ENCODE data around the gene DPP3. TPM values are rescaled to one million over a fixed set of nuclear protein-coding genes. Genes with fewer than 3 reads are reported as not detected.
"Not testable (repeated sequence)": the region's sequence is repeated elsewhere in the genome, so short reads cannot be mapped to it uniquely, and the experiment has no call there.

Gene DPP3
- total RNA-seq, 1 experiment from 2014 or later = 156 TPM

GRCh38 chr11:66510990-66511339 is 30.7 kb downstream of the DPP3 start:
- no peaks in the 10 kb centered on the region for H3K27me3 ChIP-seq (ENCODE audit: control insufficient read depth, insufficient read depth, low read length)
- DNase-seq = peak; percentile 55
- H3K4me3 ChIP-seq (ENCODE audit: insufficient read depth, low read depth, low read length) = peak overlapping the region; percentile 60
- H3K36me3 ChIP-seq (replicated peaks; ENCODE audit: control insufficient read depth, insufficient read depth, low read length) = peaks cover 2% of the 10 kb centered on the region; the same call in 1 of the 2 replicates

DNA sequence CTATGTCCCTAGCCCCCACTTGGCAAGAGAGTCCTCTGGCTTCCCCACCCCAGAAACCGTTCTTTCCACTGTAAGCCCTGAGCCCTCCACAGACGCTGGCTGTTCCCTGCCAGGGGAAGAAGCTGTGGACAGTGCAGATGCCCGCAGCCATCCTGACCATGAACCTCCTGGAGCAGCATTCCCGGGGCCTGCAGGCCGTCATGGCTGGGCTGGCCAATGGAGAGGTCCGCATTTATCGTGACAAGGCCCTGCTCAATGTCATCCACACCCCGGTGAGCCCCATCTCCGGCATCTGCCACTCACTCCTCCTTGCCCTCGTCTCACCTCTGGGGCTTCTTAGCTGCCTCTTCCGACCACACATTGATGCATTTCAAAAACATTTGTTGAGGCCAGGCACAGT is 43.4 kb downstream of the DPP3 start:
- no peaks in the 10 kb centered on the region for H3K27me3 ChIP-seq (ENCODE audit: control insufficient read depth, insufficient read depth, low read length)
- no peak for DNase-seq
- peaks cover 7% of the 10 kb centered on the region for H3K36me3 ChIP-seq (replicated peaks; ENCODE audit: control insufficient read depth, insufficient read depth, low read length)
- no peak overlapping the region for H3K4me3 ChIP-seq (ENCODE audit: insufficient read depth, low read depth, low read length)

- no peak overlapping the region for H3K4me3 ChIP-seq (ENCODE audit: insufficient read depth, low read depth, low read length)
- no peaks in the 10 kb centered on the region for H3K27me3 ChIP-seq (ENCODE audit: control insufficient read depth, insufficient read depth, low read length)
- DNase-seq = no peak
- peaks cover 6% of the 10 kb centered on the region for H3K36me3 ChIP-seq (replicated peaks; ENCODE audit: control insufficient read depth, insufficient read depth, low read length)
These were observed 44.2 kb downstream of the DPP3 start for GRCh38 chr11:66524304-66525040.

- peak; percentile 76 for DNase-seq
- no peak overlapping the region for H3K4me3 ChIP-seq (ENCODE audit: insufficient read depth, low read depth, low read length)
- no peaks in the 10 kb centered on the region; the same call in 1 of the 2 replicates for H3K36me3 ChIP-seq (replicated peaks; ENCODE audit: control insufficient read depth, insufficient read depth, low read length)
- no peaks in the 10 kb centered on the region for H3K27me3 ChIP-seq (ENCODE audit: control insufficient read depth, insufficient read depth, low read length)
These were observed 48.8 kb downstream of the DPP3 start for GRCh38 chr11:66529069-66529468.

DNA sequence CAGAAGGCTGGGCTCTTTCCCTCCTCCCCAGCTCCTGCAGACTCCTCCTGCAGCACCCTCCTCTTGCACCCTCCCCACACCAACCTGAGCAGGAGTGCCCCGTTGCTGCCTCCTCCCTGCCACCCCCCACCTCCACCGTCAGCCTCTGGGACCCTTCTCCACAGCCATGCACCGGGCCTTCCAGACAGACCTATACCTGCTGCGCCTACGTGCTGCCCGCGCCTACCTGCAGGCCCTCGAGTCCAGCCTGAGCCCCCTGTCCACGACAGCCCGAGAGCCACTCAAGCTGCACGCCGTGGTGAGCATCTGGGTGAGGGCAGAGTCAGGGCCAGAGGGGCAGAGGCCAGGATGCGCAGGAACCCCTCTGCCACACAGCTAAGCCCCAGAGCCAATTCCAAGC is 49.4 kb downstream of the DPP3 start:
- H3K4me3 ChIP-seq (ENCODE audit: insufficient read depth, low read depth, low read length) = no peak overlapping the region
- H3K36me3 ChIP-seq (replicated peaks; ENCODE audit: control insufficient read depth, insufficient read depth, low read length) = no peaks in the 10 kb centered on the region; the same call in 1 of the 2 replicates

GRCh38 chr11:66530927-66531709 is 50.9 kb downstream of the DPP3 start:
- Histone ChIP-seq H3K36me3 (replicated peaks; ENCODE audit: control insufficient read depth, insufficient read depth, low read length) (no peaks in the 10 kb centered on the region; the same call in 1 of the 2 replicates), H3K27me3 (ENCODE audit: control insufficient read depth, insufficient read depth, low read length) (no peaks in the 10 kb centered on the region), H3K4me3 (ENCODE audit: insufficient read depth, low read depth, low read length) (no peak overlapping the region)
- DNase-seq = no peak

More for the DNA sequence above, 49.4 kb downstream of the DPP3 start:
- DNase-seq = no peak
- no peaks in the 10 kb centered on the region for H3K27me3 ChIP-seq (ENCODE audit: control insufficient read depth, insufficient read depth, low read length)

DNA sequence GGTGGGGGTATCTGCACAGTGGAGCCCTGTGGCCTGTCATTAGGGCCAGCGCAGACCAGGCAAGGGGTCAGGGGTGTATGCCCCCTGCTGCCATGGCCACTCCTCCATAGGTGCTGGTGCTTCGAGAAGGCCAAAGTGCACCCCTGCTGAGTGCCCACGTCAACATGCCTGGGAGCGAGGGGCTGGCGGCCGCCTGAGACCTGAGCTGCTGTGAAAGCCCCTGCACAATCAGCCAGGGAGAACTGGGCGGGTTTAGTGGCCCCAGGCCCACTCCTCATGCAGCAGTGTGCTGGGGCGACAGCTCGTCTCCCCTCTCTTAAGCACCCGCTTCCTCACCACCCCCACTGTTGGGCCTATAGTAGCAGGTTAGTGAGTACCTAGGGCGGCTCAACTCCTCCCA is 51.6 kb downstream of the DPP3 start:
- Histone ChIP-seq H3K27me3 (ENCODE audit: control insufficient read depth, insufficient read depth, low read length) (no peaks in the 10 kb centered on the region), H3K4me3 (ENCODE audit: insufficient read depth, low read depth, low read length) (no peak overlapping the region), H3K36me3 (replicated peaks; ENCODE audit: control insufficient read depth, insufficient read depth, low read length) (no peaks in the 10 kb centered on the region; the same call in 1 of the 2 replicates)
- DNase-seq = no peak

GRCh38 chr11:66532784-66533183 is 52.5 kb downstream of the DPP3 start:
- Histone ChIP-seq H3K27me3 (ENCODE audit: control insufficient read depth, insufficient read depth, low read length) (no peaks in the 10 kb centered on the region), H3K36me3 (replicated peaks; ENCODE audit: control insufficient read depth, insufficient read depth, low read length) (no peaks in the 10 kb centered on the region; the same call in 1 of the 2 replicates), H3K4me3 (ENCODE audit: insufficient read depth, low read depth, low read length) (no peak overlapping the region)
- DNase-seq = no peak

DNA sequence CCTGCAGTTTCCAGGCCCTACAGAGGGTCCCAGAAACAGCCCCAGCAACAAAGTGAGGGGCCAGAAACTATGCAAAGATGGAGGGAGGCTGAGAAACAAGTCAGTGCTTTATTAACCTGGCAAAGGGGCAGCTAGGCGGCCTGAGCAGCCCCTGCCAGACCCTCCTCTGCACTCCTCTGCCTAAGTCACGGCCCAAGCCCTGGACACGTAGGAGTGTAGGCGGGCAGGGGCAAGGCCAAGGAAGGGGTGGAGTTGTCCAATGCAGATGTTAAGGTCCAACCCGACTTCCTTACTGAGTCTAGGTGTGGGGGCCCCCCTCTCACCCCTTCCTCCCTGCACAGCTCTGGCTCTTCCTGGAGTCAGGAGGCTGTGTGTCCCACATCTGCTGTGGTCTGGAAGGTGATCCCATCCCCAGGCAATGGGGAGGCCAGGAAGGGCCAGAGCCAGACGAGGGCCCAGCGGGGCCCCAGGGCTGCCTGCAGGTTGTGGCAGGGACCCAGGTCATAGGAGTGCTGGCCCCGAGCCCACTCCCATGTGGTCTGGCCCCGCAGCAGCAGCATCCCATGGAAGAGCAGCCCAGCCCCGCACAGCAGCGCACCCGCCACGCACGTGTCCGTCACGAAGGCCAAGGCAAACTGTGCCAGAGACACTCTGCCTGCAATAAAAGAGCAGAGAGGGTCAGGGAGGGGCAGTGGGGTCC is 59.1 kb downstream of the DPP3 start:
- no peak overlapping the region for H3K4me3 ChIP-seq (ENCODE audit: insufficient read depth, low read depth, low read length)
- peak; percentile 58 for DNase-seq
- no peaks in the 10 kb centered on the region for H3K27me3 ChIP-seq (ENCODE audit: control insufficient read depth, insufficient read depth, low read length)
- peaks cover 4% of the 10 kb centered on the region for H3K36me3 ChIP-seq (replicated peaks; ENCODE audit: control insufficient read depth, insufficient read depth, low read length)

- Histone ChIP-seq H3K4me3 (ENCODE audit: insufficient read depth, low read depth, low read length) (no peak overlapping the region), H3K27me3 (ENCODE audit: control insufficient read depth, insufficient read depth, low read length) (no peaks in the 10 kb centered on the region), H3K36me3 (replicated peaks; ENCODE audit: control insufficient read depth, insufficient read depth, low read length) (peaks cover 4% of the 10 kb centered on the region)
- peak; percentile 51 for DNase-seq
These were observed 59.6 kb downstream of the DPP3 start for GRCh38 chr11:66539870-66540213.

GRCh38 chr11:66540598-66540997 is 60.4 kb downstream of the DPP3 start:
- H3K4me3 ChIP-seq (ENCODE audit: insufficient read depth, low read depth, low read length); DNase-seq; H3K36me3 ChIP-seq (replicated peaks; ENCODE audit: control insufficient read depth, insufficient read depth, low read length); H3K27me3 ChIP-seq (ENCODE audit: control insufficient read depth, insufficient read depth, low read length): not testable (repeated sequence)

GRCh38 chr11:66541892-66542291 is 61.7 kb downstream of the DPP3 start:
- DNase-seq = no peak
- Histone ChIP-seq H3K27me3 (ENCODE audit: control insufficient read depth, insufficient read depth, low read length) (no peaks in the 10 kb centered on the region), H3K36me3 (replicated peaks; ENCODE audit: control insufficient read depth, insufficient read depth, low read length) (peaks cover 4% of the 10 kb centered on the region), H3K4me3 (ENCODE audit: insufficient read depth, low read depth, low read length) (no peak overlapping the region)

GRCh38 chr11:66542362-66542761 is 62.1 kb downstream of the DPP3 start:
- no peak for DNase-seq
- Histone ChIP-seq H3K27me3 (ENCODE audit: control insufficient read depth, insufficient read depth, low read length) (no peaks in the 10 kb centered on the region), H3K36me3 (replicated peaks; ENCODE audit: control insufficient read depth, insufficient read depth, low read length) (peaks cover 4% of the 10 kb centered on the region), H3K4me3 (ENCODE audit: insufficient read depth, low read depth, low read length) (no peak overlapping the region)

DNA sequence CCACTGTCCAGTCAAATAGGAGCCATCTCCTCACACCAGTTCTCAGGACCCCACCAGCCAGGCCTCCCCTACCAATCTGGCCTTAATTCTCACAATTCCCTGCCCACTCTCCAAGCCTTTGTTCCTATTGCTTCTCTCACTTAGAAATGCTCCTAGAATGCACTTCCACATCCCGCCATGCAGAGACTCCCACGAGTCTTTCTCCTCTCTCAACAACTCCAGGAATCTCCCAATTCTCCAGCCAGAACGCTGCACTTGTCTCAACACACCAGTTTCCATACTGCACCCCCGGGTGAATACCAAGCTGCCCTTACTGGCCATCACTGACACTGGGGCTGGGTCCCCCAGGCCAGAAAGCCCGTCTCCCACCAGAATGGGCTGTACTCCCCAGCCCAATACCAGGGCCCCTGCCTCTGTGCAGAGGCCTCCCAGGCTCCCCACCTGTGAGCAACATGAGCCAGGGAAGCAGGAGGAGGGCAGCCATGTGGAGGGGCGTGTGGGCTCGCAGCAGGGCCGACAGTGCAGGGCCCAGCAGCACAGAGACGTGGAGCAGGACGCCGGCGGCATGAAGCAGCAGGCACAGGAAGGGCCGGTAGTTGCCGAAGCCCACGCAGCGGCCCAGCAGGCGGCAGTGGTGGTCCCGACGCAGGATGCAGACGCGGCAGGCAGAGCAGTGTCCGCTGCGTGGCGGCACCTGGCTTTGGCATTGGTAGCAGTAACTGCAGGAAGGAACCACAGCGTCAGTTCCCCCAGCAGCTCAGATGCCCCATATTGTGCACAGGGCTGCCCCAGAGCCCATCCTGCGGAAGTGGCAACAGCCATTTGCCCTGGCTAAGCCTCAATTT is 63.3 kb downstream of the DPP3 start:
- no peak overlapping the region for H3K4me3 ChIP-seq (ENCODE audit: insufficient read depth, low read depth, low read length)
- H3K36me3 ChIP-seq (replicated peaks; ENCODE audit: control insufficient read depth, insufficient read depth, low read length) = peaks cover 4% of the 10 kb centered on the region
- DNase-seq = peak; percentile 80
- no peaks in the 10 kb centered on the region for H3K27me3 ChIP-seq (ENCODE audit: control insufficient read depth, insufficient read depth, low read length)
